22Rv1 (cell line): ENCODE measurements around the gene SSC4D.
A peak's percentile ranks its signal among the peaks of the same experiment; 100 is the strongest.

ENCODE experiments used
- H3K27ac ChIP-seq: fragments of 450-650 bp; 2 replicates; pipeline ENCODE4 v1.5.1; 2017
- CTCF ChIP-seq: fragments of 450-650 bp; IDR thresholded peaks from 2 replicates; pipeline ENCODE4 v1.5.1; 2017; ENCODE audit warnings: mild to moderate bottlenecking
- ZFX ChIP-seq: fragments of 450-650 bp; IDR thresholded peaks from 2 replicates; pipeline ENCODE4 v1.6.1; 2017; ENCODE audit warnings: antibody characterized with exemption, borderline replicate concordance

The SSC4D gene

GRCh38 chr7:76356823-76357222, 52.7 kb downstream of the SSC4D start:
- peak overlapping the region; percentile 89; the same call in 1 of the 2 replicates for H3K27ac ChIP-seq
- TF ChIP-seq ZFX (no peak), CTCF (0 out of 2 replicates have a peak, but pooled peaks have one; percentile 5)

GRCh38 chr7:76356115-76356514, 53.4 kb downstream of the SSC4D start:
- no peak for TF ChIP-seq CTCF
- no peak for TF ChIP-seq ZFX
- no peak overlapping the region for H3K27ac ChIP-seq

GRCh38 chr7:76354981-76355730, 54.3 kb downstream of the SSC4D start:
- TF ChIP-seq ZFX (no peak), CTCF (no peak)
- H3K27ac ChIP-seq = no peak overlapping the region

GRCh38 chr7:76354516-76354915, 55.0 kb downstream of the SSC4D start:
- TF ChIP-seq ZFX (no peak), CTCF (no peak)
- H3K27ac ChIP-seq = no peak overlapping the region

- H3K27ac ChIP-seq = no peak overlapping the region
- TF ChIP-seq ZFX (no peak), CTCF (no peak)
These were observed 55.8 kb downstream of the SSC4D start for GRCh38 chr7:76353744-76354143.

- no peak for TF ChIP-seq ZFX
- TF ChIP-seq CTCF = no peak
- H3K27ac ChIP-seq = peak overlapping the region; percentile 10; the same call in 1 of the 2 replicates
These were observed 57.3 kb downstream of the SSC4D start for GRCh38 chr7:76352193-76352592.

- TF ChIP-seq CTCF (no peak), ZFX (no peak)
These were observed 58.1 kb downstream of the SSC4D start for GRCh38 chr7:76351372-76351771.

More at GRCh38 chr7:76351372-76351771, 58.1 kb downstream of the SSC4D start:
- H3K27ac ChIP-seq = peak overlapping the region; percentile 10; the same call in 1 of the 2 replicates
